OCI-LY3 (cell line): ENCODE measurements around the gene B4GALT6.
A peak's percentile ranks its signal among the peaks of the same experiment; 100 is the strongest.

Experiments
- H2AFZ ChIP-seq: fragments of 200-600, 300-600 bp; shearing (Covaris generic); 2 replicates; pipeline ENCODE4 v1.6.0; 2014; ENCODE audit warnings: antibody characterized with exemption, low read depth, low read length
- H3K27ac ChIP-seq: fragments of 200-600, 300-600 bp; sonication (generic); 2 replicates; pipeline ENCODE4 v1.5.1; 2014; ENCODE audit warnings: mild to moderate bottlenecking, low read length, moderate library complexity, mixed read lengths
- H3K27me3 ChIP-seq: fragments of 200-600, 300-600 bp; sonication (generic); 2 replicates; pipeline ENCODE4 v1.6.1; 2014; ENCODE audit warnings: low read depth, low read length, mixed read lengths
- H3K36me3 ChIP-seq: fragments of 200-600, 300-600 bp; sonication (generic); replicated peaks from 2 replicates; pipeline ENCODE3; 2014; ENCODE audit warnings: low read depth, low read length, mixed read lengths
- H3K4me1 ChIP-seq: fragments of 300-600, 200-600 bp; sonication (generic); 2 replicates; pipeline ENCODE4 v1.6.1; 2014; ENCODE audit warnings: low read length, mixed read lengths
- H3K4me2 ChIP-seq: fragments of 200-600, 300-600 bp; sonication (generic); 2 replicates; pipeline ENCODE4 v1.6.1; 2014; ENCODE audit warnings: low read length, mixed read lengths
- H3K4me3 ChIP-seq: fragments of 300-600, 200-600 bp; sonication (generic); 2 replicates; pipeline ENCODE4 v1.5.1; 2014; ENCODE audit warnings: antibody characterized with exemption, mild to moderate bottlenecking, low read length, moderate library complexity
- H3K79me2 ChIP-seq: fragments of 300-600, 200-600 bp; shearing (Covaris generic); 2 replicates; pipeline ENCODE4 v1.6.1; 2014; ENCODE audit warnings: mild to moderate bottlenecking, low read length, mixed read lengths
- H3K9ac ChIP-seq: fragments of 300-600, 200-600 bp; shearing (Covaris generic); 2 replicates; pipeline ENCODE4 v1.6.0; 2014; ENCODE audit warnings: mild to moderate bottlenecking, low read length, moderate library complexity
- H3K9me3 ChIP-seq: fragments of 200-600, 300-600 bp; shearing (Covaris generic); 2 replicates; pipeline ENCODE4 v1.6.1; 2014; ENCODE audit warnings: low read length, mixed read lengths; ENCODE audit not compliant: insufficient read depth
- H4K20me1 ChIP-seq: fragments of 200-600, 300-600 bp; sonication (generic); 2 replicates; pipeline ENCODE4 v1.6.1; 2016; ENCODE audit warnings: low read length, mixed read lengths; ENCODE audit not compliant: insufficient read depth
- EZH2phosphoT487 ChIP-seq: fragments of 200-600 bp; shearing (Covaris generic); IDR thresholded peaks from 2 replicates; pipeline ENCODE4 v1.6.1; 2018; ENCODE audit warnings: antibody characterized with exemption, mixed run types, low read depth
- TF ChIP-seq, protein P1 (sequence below): fragments of 200-600, 300-600 bp; sonication (generic); IDR thresholded peaks from 2 replicates; pipeline ENCODE4 v1.5.1; 2014; ENCODE audit warnings: antibody characterized with exemption, low read length, low read depth

Gene B4GALT6

GRCh38 chr18:31723639-31723989 lies 39.2 kb upstream of the B4GALT6 start:
- no peak overlapping the region for H3K4me2 ChIP-seq
- no peaks in the 10 kb centered on the region for H3K36me3 ChIP-seq
- no peak overlapping the region for H3K27ac ChIP-seq
- H3K79me2 ChIP-seq: no peaks in the 10 kb centered on the region
- TF ChIP-seq EZH2phosphoT487: no peak
- TF ChIP-seq, protein P1, sequence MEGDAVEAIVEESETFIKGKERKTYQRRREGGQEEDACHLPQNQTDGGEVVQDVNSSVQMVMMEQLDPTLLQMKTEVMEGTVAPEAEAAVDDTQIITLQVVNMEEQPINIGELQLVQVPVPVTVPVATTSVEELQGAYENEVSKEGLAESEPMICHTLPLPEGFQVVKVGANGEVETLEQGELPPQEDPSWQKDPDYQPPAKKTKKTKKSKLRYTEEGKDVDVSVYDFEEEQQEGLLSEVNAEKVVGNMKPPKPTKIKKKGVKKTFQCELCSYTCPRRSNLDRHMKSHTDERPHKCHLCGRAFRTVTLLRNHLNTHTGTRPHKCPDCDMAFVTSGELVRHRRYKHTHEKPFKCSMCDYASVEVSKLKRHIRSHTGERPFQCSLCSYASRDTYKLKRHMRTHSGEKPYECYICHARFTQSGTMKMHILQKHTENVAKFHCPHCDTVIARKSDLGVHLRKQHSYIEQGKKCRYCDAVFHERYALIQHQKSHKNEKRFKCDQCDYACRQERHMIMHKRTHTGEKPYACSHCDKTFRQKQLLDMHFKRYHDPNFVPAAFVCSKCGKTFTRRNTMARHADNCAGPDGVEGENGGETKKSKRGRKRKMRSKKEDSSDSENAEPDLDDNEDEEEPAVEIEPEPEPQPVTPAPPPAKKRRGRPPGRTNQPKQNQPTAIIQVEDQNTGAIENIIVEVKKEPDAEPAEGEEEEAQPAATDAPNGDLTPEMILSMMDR: no peak
- no peak overlapping the region for H3K9ac ChIP-seq
- no peak overlapping the region for H3K4me3 ChIP-seq
- no peaks in the 10 kb centered on the region for H3K9me3 ChIP-seq
- H2AFZ ChIP-seq: no peak overlapping the region
- no peaks in the 10 kb centered on the region for H4K20me1 ChIP-seq
- no peaks in the 10 kb centered on the region; the same call in 1 of the 2 replicates for H3K27me3 ChIP-seq
- H3K4me1 ChIP-seq: no peaks in the 10 kb centered on the region

DNA sequence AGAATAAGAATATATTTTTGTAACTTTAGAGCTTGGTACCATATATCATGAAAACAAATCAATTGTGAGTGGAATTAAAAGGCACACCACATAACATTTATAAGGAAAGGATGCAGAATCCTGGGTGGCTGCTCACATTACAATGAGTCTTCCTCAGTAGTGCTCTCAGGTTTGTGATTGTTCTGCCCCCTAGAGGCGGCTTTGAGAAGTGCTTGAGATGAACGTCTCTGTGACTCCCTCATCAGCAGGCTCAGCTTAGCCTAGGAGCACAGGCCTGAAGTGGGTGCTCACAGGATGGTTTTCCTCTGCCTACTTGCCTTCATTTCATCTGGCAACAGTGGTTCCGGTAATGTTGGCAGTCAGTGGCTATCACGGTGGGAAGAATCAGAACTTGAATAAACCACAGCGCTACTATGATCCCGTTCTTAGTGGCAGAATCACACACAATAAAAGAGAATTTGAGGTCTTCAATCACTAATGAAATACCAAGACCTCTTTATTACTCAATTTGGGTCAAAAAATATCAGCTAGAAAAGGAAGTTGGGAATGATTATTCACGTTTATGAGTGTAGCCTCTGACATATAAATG lies 38.1 kb upstream of the B4GALT6 start:
- H3K9me3 ChIP-seq: no peaks in the 10 kb centered on the region
- no peak overlapping the region for H3K4me2 ChIP-seq
- TF ChIP-seq, protein P1: peak; percentile 87
- no peak for TF ChIP-seq EZH2phosphoT487

DNA sequence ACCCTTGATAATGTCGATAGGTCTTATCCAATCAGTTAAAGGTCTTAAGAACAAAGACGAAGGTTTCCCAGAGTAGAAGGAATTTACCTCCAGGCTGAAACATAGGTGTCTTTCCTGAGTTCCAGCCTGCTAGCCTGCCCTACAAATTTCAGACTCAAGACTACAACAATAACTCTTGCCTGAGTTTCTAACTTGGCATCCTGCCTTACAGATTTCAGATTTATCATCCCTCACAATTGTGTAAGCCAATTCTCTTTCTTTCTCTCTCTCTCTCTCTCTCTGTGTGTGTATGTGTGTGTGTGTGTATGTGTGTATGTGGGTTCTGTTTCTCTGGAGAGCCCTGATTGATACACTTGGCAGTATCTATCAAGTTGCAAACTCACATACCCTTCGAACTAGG lies 37.2 kb upstream of the B4GALT6 start:
- no peak overlapping the region for H3K27ac ChIP-seq
- no peaks in the 10 kb centered on the region for H3K9me3 ChIP-seq
- TF ChIP-seq, protein P1: no peak
- no peak for TF ChIP-seq EZH2phosphoT487
- H3K36me3 ChIP-seq: no peaks in the 10 kb centered on the region
- no peak overlapping the region for H3K9ac ChIP-seq
- no peaks in the 10 kb centered on the region for H4K20me1 ChIP-seq
- no peak overlapping the region for H3K4me2 ChIP-seq
- no peaks in the 10 kb centered on the region for H3K79me2 ChIP-seq
- no peaks in the 10 kb centered on the region for H3K27me3 ChIP-seq
- H3K4me1 ChIP-seq: no peaks in the 10 kb centered on the region
- H3K4me3 ChIP-seq: no peak overlapping the region
- H2AFZ ChIP-seq: no peak overlapping the region

More for the DNA sequence above, 38.1 kb upstream of the B4GALT6 start:
- H4K20me1 ChIP-seq: no peaks in the 10 kb centered on the region
- H3K27me3 ChIP-seq: no peaks in the 10 kb centered on the region; the same call in 1 of the 2 replicates
- no peaks in the 10 kb centered on the region for H3K36me3 ChIP-seq
- H3K4me3 ChIP-seq: no peak overlapping the region
- H3K4me1 ChIP-seq: no peaks in the 10 kb centered on the region
- no peak overlapping the region for H3K9ac ChIP-seq
- no peaks in the 10 kb centered on the region for H3K79me2 ChIP-seq
- no peak overlapping the region for H2AFZ ChIP-seq
- no peak overlapping the region for H3K27ac ChIP-seq

- H3K36me3 ChIP-seq: no peaks in the 10 kb centered on the region
- H2AFZ ChIP-seq: no peak overlapping the region
- no peak for TF ChIP-seq EZH2phosphoT487
- TF ChIP-seq, protein P1: no peak
- H3K4me3 ChIP-seq: no peak overlapping the region
- H3K79me2 ChIP-seq: no peaks in the 10 kb centered on the region
- H3K9ac ChIP-seq: no peak overlapping the region
- H3K4me1 ChIP-seq: no peaks in the 10 kb centered on the region; the same call in 1 of the 2 replicates
- H3K27me3 ChIP-seq: no peaks in the 10 kb centered on the region
- no peaks in the 10 kb centered on the region for H4K20me1 ChIP-seq
- H3K27ac ChIP-seq: no peak overlapping the region
- H3K9me3 ChIP-seq: no peaks in the 10 kb centered on the region
- H3K4me2 ChIP-seq: no peak overlapping the region
Measured at GRCh38 chr18:31720867-31721266, 36.5 kb upstream of the B4GALT6 start.
